Psoas muscle (tissue), 8 donors: Measurements from ENCODE around the gene FEZF2. TPM values are rescaled to one million over a fixed set of nuclear protein-coding genes. Genes with fewer than 3 reads are reported as not detected.

ENCODE experiments used
- ATAC-seq, 4 donors: fragments of 200-7000 bp; cut with Tn5 transposase; one replicate each; pipeline ENCODE4 v1.9.1; 2020; ENCODE audit warnings: moderate library complexity in 3 of 4, mild to moderate bottlenecking in 2 of 4
- DNase-seq, 2 donors: peaks; one replicate each; pipeline ENCODE4 v3.0.0-alpha.2; 2020
- H3K27ac ChIP-seq: fragments of 200-600 bp; one replicate; pipeline ENCODE4 v1.8.0; 2022
- H3K27me3 ChIP-seq, 3 donors: fragments of 200-600 bp in 1 of 3; one replicate each; pipeline versions ENCODE4 v1.6.1 to v1.8.0; 2013 to 2022; ENCODE audit warnings: low read length in 2 of 3, mild to moderate bottlenecking in 2 of 3, moderate library complexity in 1 of 3; ENCODE audit not compliant: insufficient read depth in 3 of 3
- H3K36me3 ChIP-seq, 2 donors: fragments of 200-600 bp in 1 of 2; one replicate each; pipeline versions ENCODE4 v1.6.1 to v1.8.0; 2013 to 2022; ENCODE audit warnings: low read depth in 1 of 2, mild to moderate bottlenecking in 1 of 2, moderate library complexity in 1 of 2; ENCODE audit not compliant: insufficient read depth in 1 of 2
- H3K4me1 ChIP-seq: fragments of 200-600 bp; one replicate; pipeline ENCODE4 v1.8.0; 2022
- H3K4me3 ChIP-seq: fragments of 200-600 bp; one replicate; pipeline ENCODE4 v1.8.0; 2022; ENCODE audit warnings: mild to moderate bottlenecking
- H3K9me3 ChIP-seq: fragments of 200-600 bp; one replicate; pipeline ENCODE4 v1.8.0; 2022
- WGBS, 3 donors: extraction: QIAGEN DNeasy Blood & Tissue Kit; methylation state at CpG; one replicate each; pipeline versions ENCODE4 v1.1.6 to v1.1.7; 2013; 5-methylcytosine and 5-hydroxymethylcytosine counted together
- intact Hi-C, 2 donors: fragments of 100-400 bp; cut with DNase I; formaldehyde crosslinking; loops; one replicate each; pipeline versions ENCODE4 v1.11.0 to v1.14.2; 2022
- polyA plus RNA-seq, 3 donors: library from polyadenylated mRNA; stranded (reverse); fragments of 200-250 nt; gene quantifications; one replicate each; pipeline ENCODE4 v1.2.3, GENCODE V29; 2013
- total RNA-seq, 4 donors: library from RNA; stranded (reverse); fragmentation: NEBNext Ultra II Directional in 2 of 4; extraction: Animal tissue kit (Norgen Biotek cat#: 25700) in 2 of 4; gene quantifications; one replicate each; pipeline versions ENCODE4 v1.2.1 to v1.2.4, GENCODE V29; 2021 to 2023
- TF ChIP-seq, protein P1 (sequence below): fragments of 200-600 bp; IDR thresholded peaks from one replicate; pipeline ENCODE4 v1.8.0; 2022; ENCODE audit warnings: antibody characterized with exemption
- donor health status: healthy with polysubstance abuse.
- donor health status: DM: no; HTN: no; CAD: no; lungs with moderate emphysema.
- donor health status: Bipolar disorder and iron deficiency.
- donor health status: healthy.
- donor health status: DM: yes; HTN: yes; CAD: no.
- donor health status: DM: no; HTN: no; CAD: no.
- donor health status: DM: no; HTN: no; CAD: no.
- donor health status: DM: yes; HTN: yes; CAD: no.

The FEZF2 gene
- total and polyA plus RNA-seq, 7 donors = not detected

GRCh38 chr3:62375655-62376453, 2.5 kb upstream of the FEZF2 start:
- Histone ChIP-seq H3K4me3 (no peak overlapping the region), H3K4me1 (no peaks in the 10 kb centered on the region), H3K27ac (no peak overlapping the region), H3K27me3 (peaks cover 3 to 98% (median 63%) of the 10 kb centered on the region in 3 donors), H3K36me3 (no peaks in the 10 kb centered on the region), H3K9me3 (no peaks in the 10 kb centered on the region)
- 24 to 32% (median 31%) methylated on average over 14 of the region's 14 CpGs for WGBS, 3 donors
- DNase-seq (no peak), ATAC-seq (no peak)
- TF ChIP-seq, protein P1, sequence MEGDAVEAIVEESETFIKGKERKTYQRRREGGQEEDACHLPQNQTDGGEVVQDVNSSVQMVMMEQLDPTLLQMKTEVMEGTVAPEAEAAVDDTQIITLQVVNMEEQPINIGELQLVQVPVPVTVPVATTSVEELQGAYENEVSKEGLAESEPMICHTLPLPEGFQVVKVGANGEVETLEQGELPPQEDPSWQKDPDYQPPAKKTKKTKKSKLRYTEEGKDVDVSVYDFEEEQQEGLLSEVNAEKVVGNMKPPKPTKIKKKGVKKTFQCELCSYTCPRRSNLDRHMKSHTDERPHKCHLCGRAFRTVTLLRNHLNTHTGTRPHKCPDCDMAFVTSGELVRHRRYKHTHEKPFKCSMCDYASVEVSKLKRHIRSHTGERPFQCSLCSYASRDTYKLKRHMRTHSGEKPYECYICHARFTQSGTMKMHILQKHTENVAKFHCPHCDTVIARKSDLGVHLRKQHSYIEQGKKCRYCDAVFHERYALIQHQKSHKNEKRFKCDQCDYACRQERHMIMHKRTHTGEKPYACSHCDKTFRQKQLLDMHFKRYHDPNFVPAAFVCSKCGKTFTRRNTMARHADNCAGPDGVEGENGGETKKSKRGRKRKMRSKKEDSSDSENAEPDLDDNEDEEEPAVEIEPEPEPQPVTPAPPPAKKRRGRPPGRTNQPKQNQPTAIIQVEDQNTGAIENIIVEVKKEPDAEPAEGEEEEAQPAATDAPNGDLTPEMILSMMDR = no peak
- intact Hi-C loops = no loop called here

- 2 to 3% (median 2%) methylated on average over 30 of the region's 30 CpGs for WGBS, 3 donors
Observed at GRCh38 chr3:62374341-62375218, 1.2 kb upstream of the FEZF2 start.

GRCh38 chr3:62373714-62374333, 474 bp upstream of the FEZF2 start:
- WGBS, 3 donors = 1 to 3% (median 1%) methylated on average over 47 of the region's 47 CpGs
- peaks cover 8% of the 10 kb centered on the region for H3K4me1 ChIP-seq
- H3K4me3 ChIP-seq = peak overlapping the region; percentile 55
- DNase-seq (no peak), ATAC-seq (no peak)
- intact Hi-C loops = no loop called here
- no peaks in the 10 kb centered on the region for H3K9me3 ChIP-seq
- H3K27me3 ChIP-seq = peaks cover 3 to 98% (median 69%) of the 10 kb centered on the region in 3 donors
- H3K36me3 ChIP-seq = no peaks in the 10 kb centered on the region
- TF ChIP-seq, protein P1 = no peak
- H3K27ac ChIP-seq = no peak overlapping the region

More at GRCh38 chr3:62374341-62375218, 1.2 kb upstream of the FEZF2 start:
- peaks cover 1% of the 10 kb centered on the region for H3K4me1 ChIP-seq
- ATAC-seq (no peak), DNase-seq (no peak)
- H3K27me3 ChIP-seq = peaks cover 3 to 98% (median 68%) of the 10 kb centered on the region in 3 donors
- no peak overlapping the region for H3K27ac ChIP-seq
- intact Hi-C loops = no loop called here
- H3K4me3 ChIP-seq = peak overlapping the region; percentile 55
- H3K36me3 ChIP-seq = no peaks in the 10 kb centered on the region
- no peaks in the 10 kb centered on the region for H3K9me3 ChIP-seq
- TF ChIP-seq, protein P1 = no peak

DNA sequence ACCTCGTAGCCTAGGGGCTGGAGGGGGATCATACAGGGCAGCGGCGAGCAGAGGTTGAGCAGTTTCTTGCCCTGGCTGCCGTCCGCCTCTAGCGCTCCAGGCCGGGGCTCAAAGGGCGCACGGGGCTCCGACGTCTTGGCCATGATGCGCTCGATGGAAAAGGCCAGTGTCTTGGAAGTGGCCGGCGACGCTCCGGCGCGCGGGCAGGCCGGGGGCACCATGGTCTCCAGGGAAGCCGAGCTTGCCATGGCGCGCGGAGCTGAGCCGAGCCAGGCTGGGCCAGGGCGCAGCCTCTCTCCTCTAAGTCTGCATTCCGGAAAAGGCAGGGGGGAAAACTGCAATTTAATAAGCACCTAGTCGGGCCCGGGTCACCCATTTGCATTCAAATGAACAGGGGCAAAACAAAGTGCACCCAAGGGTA, 719 bp downstream of the FEZF2 start:
- WGBS, 3 donors = 0 to 1% (median 1%) methylated on average over 27 to 30 of the region's 30 CpGs
- intact Hi-C loops = no loop called here
- ATAC-seq (no peak), DNase-seq (no peak)
- Histone ChIP-seq H3K9me3 (no peaks in the 10 kb centered on the region), H3K4me3 (peak overlapping the region; percentile 46), H3K27ac (no peak overlapping the region), H3K36me3 (no peaks in the 10 kb centered on the region), H3K27me3 (peaks cover 3 to 100% (median 71%) of the 10 kb centered on the region in 3 donors), H3K4me1 (peaks cover 8% of the 10 kb centered on the region)
- TF ChIP-seq, protein P1 = no peak
